GM21619 (cell line): ENCODE results near the gene ZNF836.
"Not testable (repeated sequence)": the region's sequence is repeated elsewhere in the genome, so short reads cannot be mapped to it uniquely, and the experiment has no call there.

Source experiments
- ATAC-seq: cut with Tn5 transposase; IDR thresholded peaks from one replicate; pipeline ENCODE4 v1.9.1; 2021; ENCODE audit not compliant: unreplicated experiment

The ZNF836 gene

GRCh38 chr19:52171321-52172169, at the start of gene ZNF836:
TSS of gene ZNF836 (minus strand) at chr19:52171621. CDS start at chr19:52168072, 3,549 bp downstream.
- ATAC-seq = peak; percentile 67

GRCh38 chr19:52221031-52221430, 49.6 kb upstream of the ZNF836 start:
- no peak for ATAC-seq

- ATAC-seq = no peak
Observed at GRCh38 chr19:52219611-52220010, 48.2 kb upstream of the ZNF836 start.

DNA sequence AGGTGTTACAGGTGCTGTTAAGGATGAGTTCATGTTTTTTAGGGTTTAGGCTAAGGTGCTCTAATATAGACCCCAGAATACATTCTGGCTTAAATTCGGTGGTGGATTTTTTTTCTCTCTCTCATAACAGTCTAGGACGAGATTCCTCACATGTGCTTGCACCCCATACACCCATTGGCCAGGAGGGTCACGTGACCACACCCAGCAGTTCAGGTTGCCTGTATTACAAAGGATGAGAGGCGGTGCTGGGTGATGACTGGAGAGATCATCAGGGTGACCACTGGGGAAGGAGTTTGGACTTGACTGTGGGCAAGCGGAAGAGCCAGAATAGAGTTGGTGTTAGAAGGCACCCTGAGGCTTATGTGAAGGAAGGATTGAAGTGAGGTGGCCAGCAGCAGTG, 46.2 kb upstream of the ZNF836 start:
- ATAC-seq = no peak

DNA sequence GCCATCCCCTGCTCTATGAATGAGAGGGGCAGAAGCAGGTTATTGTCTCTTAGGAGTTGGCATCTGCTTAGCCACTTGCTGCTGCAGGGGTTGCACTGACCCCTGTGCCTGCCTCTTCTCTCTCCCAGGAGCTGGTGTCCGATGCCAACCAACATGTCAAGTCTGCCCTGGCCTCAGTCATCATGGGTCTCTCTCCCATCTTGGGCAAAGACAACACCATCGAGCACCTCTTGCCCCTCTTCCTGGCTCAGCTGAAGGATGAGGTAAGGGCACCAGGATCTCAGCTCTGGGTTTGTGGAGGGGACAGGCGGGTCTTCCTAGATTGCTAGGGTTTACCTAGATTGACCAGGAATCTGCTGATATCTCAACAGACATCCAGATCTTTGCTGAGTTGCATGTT, 45.0 kb upstream of the ZNF836 start:
- ATAC-seq = no peak

DNA sequence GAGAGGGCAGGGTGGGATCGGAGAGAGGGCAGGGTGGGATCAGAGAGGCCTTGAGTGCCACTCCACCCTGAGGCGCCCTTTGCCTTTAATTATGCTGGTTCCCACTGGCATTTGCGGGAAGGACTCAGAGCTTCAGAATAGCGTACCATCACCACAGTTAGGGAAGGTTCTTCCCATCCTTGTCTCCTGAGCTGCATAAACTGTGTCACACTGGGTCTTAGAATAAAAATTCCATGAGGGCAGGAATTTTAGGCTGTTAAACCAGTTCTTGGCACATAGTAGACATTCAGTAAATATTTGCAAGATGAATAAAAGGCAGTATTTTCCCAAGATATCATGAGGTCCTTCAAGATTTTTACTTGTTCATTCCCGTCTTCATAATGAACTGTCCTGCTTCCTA, 42.8 kb upstream of the ZNF836 start:
- ATAC-seq = no peak

- no peak for ATAC-seq
Observed at GRCh38 chr19:52212572-52213255, 41.3 kb upstream of the ZNF836 start.

DNA sequence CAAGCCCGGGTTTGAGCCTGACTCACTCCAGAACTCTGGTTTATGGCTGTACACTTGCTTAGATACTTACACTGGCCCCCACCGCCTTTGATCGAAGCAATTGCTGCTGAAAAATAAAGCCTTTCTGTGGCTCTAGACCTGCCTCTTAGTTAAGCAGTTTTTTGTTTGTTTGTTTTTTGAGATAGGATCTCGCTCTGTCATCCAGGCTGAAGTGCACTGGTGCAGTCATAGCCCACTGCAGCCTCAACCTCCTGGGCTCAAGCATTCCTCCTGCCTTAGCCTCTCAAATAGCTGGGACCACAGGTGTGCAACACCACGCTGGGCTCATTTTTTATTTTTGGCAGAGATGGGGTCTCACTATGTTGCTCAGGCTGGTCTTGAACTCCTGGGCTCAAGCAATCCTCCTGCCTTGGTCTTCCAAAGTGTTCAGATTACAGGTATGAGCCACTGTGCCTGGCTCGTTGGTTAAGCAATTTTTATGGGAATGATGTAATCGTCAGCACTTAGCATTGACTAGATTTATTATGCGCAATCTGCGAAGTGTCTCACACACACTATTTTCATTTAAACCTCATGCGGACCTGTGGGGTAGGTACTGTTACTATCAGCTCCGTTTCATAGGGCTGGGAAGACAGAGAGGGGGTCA, 40.6 kb upstream of the ZNF836 start:
- no peak for ATAC-seq

DNA sequence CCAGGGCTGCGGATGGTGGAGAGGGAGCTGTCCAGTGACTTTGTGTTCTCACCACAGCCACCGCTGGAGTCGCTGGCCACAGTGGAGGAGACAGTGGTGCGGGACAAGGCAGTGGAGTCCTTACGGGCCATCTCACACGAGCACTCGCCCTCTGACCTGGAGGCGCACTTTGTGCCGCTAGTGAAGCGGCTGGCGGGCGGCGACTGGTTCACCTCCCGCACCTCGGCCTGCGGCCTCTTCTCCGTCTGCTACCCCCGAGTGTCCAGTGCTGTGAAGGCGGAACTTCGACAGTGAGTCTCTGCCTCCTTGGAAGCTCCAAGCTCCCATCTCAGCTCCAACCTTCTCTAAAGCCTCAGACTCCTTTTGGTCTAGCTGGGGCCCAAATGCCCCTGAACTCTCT, 39.8 kb upstream of the ZNF836 start:
- ATAC-seq = no peak

DNA sequence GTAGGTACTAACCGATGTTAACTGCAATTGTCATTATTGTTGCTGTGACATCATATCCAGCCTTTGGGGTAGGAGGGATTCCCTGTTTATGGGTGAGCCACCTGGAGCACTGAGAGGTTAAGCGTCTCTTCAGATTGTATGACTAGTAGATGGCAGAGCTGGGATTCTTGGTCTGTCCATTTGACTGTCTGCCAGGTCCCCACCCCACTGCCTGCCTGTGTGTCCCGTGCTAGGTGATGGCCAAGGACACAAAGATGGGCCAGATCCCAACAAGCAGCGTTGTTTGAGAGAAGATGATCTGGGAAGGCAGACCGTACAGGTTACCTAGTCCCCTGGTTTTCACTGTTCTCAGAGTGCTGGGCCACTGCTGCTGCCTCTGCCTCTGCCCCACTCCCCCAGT, 35.1 kb upstream of the ZNF836 start:
- no peak for ATAC-seq

DNA sequence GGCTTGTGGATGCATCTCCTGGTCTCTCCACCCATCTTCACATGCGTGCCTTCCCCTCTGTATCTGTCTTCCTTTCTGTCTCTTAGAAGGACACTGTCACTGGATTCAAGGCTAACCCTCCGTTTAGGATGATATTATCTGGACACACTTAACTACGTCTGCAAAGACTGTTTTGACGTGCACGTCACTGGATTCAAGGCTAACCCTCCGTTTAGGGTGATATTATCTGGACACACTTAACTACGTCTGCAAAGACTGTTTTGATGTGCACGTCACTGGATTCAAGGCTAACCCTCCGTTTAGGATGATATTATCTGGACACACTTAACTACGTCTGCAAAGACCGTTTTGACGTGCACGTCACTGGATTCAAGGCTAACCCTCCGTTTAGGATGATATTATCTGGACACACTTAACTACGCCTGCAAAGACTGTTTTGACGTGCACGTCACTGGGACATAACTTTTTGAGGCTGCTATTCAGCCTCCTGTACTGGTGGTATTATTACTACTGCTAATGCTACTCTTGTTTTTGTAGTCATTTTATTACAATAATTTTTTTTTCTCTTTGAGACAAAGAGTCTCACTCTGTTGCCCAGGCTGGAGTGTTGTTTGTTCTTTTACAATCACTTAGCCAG, 29.5 kb upstream of the ZNF836 start:
- not testable (repeated sequence) for ATAC-seq

DNA sequence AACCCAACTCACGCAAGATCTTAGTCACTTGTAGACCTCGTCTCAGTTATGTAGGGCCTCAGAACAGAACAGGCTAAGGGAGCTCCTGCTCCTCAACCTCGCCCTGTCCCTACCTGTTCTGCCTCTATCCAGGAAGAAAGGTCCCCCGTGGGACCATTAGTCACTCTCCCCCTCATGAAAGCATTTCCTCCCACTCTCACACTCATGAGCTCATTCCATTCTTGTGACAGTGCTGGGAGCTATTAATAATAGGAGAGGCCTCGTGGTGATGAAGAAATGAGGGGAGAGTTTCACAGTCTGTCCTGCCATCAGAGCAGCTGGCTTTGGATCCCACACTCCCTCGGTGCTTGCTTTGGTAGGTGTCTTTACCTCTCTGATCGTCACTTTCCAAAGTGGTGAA, 28.6 kb upstream of the ZNF836 start:
- no peak for ATAC-seq

GRCh38 chr19:52198678-52199077, 27.3 kb upstream of the ZNF836 start:
- no peak for ATAC-seq

DNA sequence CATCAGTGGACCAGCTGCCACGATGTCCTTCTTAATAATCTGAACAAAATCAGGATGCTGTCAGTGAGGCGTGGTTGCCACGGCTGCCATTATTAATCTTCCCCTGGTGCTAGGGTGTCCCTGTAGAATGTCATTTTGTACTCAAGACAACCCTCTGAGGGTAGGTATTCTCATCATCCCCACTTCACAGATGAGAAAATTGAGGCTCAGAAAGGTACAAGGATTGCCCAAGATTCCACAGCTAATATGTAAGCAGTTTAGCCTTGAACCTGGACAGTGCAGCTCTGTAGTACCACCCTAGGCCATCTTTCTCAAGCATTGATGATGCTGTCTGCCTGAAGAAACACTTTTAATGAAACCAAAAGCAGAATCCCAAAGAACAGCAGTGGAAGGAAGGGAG, 26.5 kb upstream of the ZNF836 start:
- no peak for ATAC-seq

DNA sequence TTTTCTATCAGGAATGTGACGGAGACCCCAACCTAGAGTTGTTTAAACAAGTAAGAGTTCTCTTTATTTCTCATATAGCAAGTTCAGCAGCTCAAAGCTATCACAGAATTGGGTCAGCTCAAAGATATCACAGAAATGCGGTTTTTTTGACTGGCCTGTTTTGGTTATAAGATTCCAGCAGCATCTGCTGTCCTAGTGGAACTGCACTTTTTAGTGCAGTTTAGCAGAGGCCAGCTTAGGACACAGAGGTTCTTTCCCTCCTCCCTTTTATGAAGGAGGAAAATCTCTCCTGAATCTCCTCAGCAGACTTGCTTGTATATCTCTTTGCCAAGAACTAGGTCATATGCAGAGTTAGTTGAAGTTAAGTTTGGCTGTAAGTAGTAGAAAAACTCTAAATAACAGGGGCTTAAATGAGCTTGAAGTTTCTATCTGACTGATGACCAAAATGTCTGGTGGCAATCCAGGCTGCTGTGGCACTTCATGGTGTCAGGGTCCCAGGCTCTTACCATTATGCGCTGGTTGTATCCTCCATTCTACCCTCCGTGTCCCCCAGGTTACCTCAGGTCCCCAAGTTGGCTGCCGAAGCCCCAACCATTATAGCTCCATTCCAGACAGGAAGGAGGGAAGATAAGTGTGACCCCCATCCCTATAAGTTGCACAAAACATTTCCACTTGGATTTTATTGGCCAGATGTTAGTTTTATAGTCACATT, 25.0 kb upstream of the ZNF836 start:
- no peak for ATAC-seq

- ATAC-seq = no peak
Observed at GRCh38 chr19:52191951-52192350, 20.5 kb upstream of the ZNF836 start.

- no peak for ATAC-seq
Observed at GRCh38 chr19:52191389-52191788, 20.0 kb upstream of the ZNF836 start.

DNA sequence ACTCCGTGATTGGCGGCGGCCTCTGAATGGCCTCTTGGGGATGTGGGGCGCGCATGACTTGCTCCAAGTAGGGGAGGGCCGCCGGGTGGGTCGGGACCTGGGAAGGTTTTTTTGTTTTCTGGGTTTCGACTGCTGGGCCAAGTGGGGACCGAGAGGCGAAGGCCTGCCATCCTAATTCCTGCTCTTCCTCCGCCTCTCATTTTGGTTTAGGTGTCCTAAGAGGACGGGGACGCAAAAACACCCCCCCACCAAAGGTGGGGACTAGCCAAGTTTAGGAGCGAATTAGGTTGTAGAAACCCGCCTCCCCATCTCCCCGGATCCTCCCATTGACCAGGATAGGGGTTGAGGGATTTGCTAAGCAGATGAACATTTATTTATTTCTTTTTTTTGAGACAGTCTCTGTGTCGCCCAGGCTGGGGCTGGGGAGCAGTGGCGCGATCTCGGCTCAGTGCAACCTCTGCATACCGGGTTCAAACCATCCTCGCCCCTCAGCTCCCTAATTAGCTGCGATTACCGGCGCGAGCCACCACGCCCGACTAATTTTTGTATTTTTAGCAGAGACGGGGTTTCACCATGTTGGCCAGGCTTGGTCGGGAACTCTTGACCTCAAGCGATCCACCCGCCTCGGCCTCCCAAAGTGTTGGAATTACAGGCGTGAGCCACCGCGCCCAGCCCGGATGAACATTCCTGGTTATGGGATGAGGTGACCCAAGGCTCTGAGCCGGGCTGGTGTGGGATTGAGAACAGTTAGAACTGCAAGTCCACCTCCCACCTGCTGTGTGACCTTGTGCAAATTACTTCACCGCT, 19.3 kb upstream of the ZNF836 start:
- no peak for ATAC-seq

DNA sequence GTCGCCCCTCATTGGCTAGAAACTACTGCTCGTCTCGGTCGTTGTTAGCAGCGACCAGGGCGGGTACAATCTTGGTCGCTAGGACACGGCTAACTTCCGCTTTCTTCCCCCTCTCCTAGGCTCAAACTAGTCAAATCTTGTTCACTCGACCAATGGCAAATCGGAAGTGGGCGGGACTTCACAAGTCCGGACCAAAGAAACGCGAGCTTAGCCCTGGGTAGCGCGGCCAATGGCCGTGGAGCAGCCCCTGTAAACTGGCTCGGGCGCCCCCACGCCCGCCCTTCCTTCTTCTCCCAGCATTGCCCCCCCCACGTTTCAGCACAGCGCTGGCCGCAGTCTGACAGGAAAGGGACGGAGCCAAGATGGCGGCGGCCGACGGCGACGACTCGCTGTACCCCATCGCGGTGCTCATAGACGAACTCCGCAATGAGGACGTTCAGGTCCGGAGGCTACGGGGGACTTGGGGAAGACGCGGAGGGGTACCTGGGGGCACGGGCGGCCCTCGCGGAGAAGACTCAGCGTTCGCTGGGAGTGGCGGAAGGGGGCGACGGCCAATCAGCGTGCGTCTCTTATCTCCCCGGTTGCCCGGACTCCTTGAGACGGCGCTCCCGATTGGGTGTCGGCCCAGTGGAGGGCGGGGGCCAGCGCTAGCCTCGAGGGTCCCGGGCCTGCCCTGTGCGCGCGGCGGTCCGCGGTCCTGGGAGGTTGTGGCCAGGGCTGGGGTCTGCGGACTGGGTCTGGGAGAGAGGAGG, 18.5 kb upstream of the ZNF836 start, which contains the start of gene PPP2R1A:
PPP2R1A (plus strand) TSS at position 318 of the 752 bp plus-strand sequence; CDS start at position 363, 45 bp downstream.
- peak; percentile 92 for ATAC-seq
